HG03571 (cell line): ENCODE results near the gene TMEM245.
"Not testable (repeated sequence)": the region's sequence is repeated elsewhere in the genome, so short reads cannot be mapped to it uniquely, and the experiment has no call there.

Experiments used
- ATAC-seq: cut with Tn5 transposase; IDR thresholded peaks from one replicate; pipeline ENCODE4 v1.9.1; 2021; ENCODE audit not compliant: unreplicated experiment

TMEM245 gene

DNA sequence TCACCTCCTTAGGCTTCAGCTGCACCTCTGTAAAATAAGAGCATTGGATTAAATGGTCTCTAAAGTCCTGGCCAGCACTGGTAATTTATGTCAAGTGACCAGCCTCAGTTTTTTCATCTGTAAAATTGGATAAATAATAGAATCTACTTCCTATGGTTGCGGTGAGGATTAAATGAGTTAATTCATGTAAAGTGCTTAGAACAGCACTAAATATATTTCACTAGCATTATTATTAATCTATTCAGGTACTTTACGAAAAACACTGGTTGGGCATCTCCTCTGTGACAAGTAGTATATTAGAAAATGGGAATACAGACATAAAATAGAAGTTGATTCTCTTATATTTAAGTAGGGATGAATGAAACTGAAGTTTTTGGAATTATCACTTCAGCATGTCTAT lies 13.8 kb upstream of the TMEM245 start:
- ATAC-seq = no peak

DNA sequence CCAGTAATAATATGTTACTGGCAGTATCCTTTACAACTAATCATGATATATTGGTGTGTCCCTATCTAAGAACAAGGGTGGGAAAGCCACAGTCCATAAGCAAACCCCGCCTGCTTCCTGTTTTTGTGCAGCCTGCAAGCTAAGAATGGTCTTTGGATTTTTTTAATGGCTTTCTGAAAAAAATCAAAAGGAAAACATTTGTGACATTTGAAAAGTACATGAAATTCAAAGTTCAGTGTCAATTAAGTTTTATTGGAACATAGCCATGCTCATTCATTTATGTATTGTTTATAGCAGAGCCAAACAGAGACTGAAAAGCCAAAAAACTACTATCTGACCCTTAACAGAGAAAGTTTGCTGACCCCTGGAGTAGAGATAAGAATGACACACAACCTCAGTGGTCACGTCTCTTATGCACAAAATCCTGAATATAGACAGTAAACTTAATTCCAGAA lies 12.8 kb upstream of the TMEM245 start:
- ATAC-seq = no peak

DNA sequence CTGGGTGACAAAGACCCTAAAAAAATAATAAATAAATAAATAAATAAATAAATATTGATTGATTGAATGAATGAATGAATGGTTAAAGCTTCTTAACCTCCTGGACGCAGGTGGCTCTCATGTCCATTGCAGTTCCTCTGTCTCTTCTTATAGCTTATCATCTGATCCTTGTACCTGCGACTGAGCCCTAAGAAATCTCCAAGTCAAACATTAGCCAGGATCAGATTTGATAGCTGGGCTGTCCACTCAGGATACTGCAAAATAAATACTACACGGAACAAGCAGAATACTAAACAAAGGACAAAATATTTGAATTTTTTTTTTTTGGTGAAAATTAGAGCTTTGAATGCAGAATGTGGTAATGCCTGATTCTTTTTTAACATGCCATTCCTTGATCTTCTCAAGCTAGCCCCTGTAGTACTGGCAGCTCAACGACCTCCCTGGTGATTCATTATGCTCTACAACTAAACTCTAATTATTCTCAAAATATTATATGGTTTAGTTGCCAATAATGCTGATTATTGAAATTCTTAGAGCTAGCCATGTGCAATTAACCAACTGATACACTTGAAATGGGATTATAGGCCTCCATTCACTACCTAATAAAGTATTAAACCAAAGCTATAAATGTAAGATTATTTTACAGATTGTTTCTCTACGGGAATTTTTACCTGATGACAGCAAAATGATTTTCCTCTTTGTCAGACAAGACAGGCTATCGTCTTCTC lies 9.9 kb upstream of the TMEM245 start:
- ATAC-seq = no peak

DNA sequence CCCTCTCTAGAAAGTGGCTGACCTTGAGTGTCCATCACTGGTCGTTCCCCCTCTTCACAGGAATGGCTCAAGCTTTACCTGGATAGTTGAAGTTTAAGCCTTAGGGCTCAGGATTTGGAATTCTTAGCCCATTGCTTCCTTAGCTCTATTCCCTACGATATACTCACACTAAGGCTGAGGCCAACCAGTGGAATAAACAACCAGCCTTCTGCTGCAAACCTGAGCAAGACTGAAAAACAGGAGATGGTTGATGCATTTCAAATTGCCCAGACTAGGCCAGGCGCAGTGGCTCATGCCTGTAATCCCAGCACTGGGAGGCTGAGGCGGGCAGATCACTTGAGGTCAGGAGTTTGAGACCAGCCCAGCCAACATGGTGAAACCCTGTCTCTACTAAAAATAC lies 6.9 kb upstream of the TMEM245 start:
- ATAC-seq = not testable (repeated sequence)

DNA sequence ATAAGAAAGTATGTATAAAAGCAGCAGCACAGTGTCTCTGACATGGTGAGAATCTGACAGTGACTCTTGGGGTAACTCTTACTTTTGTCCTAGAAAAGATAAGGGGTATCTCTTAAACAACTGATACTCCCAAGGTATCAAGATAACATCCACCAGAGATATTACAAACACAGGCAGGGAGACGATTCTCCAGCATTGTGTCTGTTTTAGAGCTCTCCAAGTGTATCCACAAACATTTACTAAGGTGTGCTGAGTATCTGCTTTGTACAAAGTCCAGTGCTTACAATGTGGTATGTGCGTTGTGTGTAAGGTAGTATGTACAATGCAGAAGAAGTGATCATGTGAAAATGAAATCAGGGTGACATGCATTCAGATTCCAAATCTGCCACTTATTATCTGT lies 4.4 kb upstream of the TMEM245 start:
- ATAC-seq = no peak

DNA sequence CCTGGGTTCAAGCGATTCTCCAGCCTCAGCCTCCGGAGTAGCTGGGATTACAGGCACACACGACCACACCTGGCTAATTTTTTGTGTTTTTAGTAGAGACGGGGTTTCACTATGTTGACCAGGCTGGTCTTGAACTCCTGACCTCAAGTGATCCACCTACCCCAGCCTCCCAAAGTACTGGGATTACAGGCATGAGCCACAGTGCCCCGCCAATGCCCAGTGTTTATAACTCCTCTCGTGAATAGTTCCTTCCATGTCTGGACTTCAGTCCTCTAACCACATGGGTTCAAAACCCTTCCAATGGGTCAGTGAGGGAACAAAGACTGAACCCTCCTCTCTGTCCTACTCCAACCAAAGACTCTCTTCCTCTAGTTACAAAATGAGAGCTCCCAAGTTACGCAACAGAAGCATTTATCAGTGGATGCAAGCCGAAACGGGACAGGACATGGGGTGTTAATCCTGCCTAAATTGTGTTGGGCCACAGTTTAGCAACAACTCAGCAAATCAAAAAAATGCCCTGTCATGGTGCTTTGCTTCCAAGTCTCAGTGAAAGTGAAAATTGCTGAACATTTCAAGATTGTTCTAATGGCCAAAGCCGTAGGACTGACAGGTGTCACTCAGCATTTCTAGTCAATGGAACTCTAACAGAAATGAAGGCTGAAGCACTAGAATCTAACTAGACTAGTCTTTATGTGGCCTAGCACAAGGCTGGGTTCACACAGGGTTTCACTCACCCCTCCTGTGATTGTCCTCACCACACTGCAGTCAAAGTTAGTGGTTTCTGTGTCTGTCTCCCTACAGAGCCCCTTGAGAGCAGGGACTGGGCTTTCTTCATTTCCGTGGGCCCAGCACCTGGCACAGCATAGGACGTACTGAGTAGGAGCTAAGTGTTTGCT lies 3.2 kb upstream of the TMEM245 start:
- no peak for ATAC-seq

DNA sequence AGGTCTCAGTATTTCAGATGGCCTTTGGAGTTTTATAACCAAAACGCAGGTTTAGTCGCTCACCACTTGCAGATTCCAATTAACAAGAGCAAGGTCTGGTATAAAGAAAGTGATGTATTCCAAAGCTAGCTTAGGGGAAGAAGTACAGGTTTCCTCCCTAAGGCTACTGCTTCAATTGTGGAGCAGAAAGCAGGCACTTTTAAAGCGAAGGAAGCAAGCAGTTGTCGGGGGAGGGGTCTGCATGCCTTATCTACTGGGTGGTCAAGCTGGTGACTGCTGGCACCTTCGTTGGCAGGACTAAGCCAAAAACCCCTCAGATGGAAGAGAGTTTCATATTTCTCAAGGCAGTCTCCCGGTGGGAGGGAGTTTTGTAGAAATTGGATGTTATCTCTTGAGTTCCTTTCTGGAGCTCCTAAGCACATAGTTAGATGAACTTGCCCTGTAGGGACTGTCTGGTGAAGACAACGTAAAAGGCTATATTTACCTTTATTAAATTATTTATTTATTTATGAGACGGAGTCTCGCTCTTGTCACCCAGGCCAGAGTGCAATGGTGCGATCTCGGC lies 1.6 kb upstream of the TMEM245 start:
- no peak for ATAC-seq

DNA sequence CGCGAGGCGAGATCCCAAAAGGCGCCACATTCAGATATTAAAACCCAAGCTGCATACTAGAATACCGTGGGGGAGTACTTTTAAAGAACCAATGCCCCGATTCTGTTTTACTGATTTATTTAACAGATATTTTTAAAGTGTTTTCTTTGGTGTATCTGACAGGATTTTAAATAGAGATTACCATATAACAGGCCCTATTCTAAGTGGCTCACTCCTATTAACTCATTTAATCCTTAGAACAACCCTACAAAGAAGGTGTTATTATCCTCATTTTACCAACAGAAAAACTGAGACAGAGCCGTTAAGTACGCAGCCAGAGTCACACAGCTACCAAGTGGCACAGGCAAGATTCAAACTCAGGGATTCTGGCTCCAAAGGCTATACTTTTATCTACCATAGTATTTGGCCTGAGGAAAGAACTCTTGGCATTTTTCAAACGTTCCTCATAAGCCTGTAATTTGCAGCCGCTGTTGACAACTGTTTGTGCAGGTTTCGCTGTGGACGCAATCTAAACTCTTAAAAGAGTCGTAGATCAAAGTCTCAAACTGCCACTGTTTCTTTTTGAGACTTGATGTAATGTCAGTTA lies 550 bp upstream of the TMEM245 start:
- ATAC-seq = no peak

DNA sequence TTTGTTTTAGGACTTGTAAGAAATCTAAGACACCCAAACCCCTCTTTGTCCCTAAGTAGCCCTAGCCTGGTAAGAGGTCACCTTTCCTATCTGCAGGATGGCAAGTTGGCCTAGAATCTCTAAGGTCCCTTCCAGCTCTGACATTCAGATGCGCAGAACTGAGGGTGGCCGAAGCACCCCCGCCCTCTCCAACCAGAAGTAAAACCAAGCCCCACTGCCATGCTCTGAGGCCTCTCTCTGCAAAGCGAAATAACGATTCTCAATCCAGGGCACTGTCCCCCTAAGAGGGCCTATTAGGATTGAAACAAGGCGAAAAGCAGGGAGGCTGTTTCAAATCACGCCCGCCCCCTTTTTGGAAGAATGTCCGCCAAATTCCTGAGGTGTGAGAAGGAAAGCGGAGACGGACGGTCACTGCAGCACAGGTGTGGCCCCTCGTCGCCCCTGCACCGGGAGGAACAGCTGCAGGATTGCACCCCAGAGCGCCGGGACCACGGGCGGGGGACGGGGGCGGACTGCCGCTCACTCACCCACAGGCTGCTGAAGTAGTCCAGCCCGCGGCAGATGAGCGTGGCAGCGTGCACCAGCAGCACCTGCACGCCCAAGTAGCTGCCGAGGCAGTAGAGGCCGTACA lies 824 bp downstream of the TMEM245 start:
- no peak for ATAC-seq

DNA sequence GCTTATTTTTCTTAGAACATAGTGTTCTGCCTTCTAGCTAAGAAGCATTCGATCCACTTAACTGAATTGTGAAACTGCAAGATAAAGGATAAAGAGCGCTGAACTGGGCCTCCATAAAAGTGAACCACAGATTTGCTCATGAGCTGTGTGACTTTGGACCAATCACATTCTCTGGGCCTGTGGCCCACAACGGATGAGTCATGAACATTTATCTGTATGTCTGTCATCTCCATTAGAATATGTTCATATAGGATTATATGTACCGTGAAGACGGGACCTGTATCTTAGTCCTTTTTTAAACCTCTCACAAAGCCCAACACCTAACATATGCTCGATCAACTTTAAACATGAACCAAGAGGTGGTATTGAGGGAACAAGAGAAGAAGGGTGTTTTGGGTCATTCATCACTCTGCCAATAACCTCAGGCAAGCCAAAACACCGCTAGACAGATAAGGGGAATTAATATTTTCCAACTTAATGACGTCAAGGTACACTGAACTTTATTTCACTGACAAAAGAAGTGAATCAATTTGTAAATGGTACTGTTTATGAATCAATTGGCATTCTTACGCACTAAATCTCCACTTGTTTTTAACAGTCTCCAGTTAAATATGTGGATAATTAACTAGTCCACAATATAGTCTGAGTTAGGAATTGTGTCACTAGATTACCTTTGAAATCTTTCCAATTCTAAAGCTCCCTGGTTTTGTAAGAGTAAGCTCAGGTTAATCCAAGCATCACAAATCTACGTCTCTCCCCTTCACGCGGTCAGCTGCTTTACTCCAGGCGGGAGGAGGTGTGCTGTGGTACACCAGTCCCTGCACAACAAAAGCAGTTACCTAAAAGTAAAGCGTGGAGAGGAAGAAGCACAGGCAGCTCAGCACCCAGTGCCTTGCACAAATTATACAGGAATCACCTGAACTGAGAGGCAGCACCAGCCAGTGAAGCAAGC lies 1.6 kb downstream of the TMEM245 start:
- ATAC-seq = no peak

DNA sequence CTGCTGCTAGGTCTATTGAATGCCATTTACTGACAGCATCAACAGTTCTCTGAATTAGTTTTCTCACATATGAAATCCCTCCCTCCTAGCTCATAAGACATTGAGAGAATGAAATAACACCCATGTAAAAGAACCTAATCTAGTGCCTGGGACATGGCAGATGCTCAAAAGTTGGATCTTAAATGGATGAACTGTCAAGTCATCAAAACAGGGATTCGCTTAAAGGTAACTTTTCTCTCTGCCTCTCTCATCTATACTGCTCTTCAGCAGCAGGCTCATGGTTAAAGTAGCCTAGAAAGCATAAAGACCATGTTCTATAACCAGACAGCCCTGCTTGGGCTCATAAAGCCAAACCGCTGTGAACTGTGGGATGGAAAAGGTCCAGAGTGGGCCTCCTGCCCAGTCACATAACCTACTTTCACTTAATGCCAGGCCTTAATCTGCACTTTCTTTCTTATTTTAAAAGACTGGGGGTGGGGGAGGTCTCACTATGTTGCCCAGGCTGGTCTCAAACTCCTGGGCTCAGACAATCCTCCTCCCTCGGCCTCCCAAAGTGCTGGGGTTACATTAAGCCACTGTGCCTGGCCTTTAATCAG lies 3.7 kb downstream of the TMEM245 start:
- no peak for ATAC-seq

DNA sequence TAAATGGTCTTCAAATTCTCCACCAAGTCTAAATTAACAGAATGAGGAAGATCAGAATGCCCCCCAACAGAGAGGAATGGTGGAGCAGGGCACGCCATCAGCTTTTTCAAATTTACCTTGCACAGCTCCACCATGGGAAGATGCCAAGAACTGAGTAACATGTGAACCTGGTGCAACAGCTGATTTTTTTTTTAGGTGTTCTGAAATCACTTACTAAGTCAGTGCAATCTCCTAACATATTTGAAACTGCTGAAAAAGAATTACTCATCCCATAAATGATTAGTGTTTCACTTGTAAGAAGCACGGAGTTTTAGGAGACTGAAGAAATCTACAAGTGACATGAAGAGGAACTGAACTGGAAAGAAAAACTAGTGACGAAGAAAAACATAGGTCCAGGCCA lies 5.1 kb downstream of the TMEM245 start:
- no peak for ATAC-seq

DNA sequence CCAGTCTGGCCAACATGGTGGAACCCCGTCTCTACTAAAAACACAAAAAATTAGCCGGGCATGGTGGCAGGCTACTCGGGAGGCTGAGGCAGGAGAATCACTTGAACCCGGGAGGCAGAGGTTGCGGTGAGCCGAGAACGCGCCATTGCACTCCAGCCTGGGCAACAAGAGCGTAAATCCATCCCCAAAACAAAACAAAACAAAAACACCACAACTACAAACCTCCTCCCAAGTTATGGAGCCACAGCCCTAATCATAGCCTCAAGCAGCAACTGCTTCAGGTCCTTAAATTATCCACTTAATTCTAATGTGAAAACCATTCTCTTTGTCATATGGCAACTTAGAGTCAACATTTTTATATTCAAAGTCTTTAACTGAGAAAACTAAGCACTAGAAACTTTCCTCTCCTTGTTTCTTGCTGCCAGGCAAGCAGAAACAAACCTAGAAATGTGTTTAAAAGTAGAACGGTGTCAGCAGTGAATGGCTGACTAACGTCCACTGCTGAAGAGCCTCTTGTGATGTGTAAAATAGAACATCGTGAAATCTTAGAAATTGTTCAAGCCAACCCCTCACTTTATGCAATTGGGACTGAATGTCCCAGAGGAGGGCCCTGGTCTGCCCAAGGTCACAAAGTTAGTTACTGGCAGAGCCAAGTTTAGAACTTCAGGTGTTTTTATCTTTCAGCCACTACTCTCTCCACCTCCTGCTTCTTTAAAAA lies 5.7 kb downstream of the TMEM245 start:
- no peak for ATAC-seq

DNA sequence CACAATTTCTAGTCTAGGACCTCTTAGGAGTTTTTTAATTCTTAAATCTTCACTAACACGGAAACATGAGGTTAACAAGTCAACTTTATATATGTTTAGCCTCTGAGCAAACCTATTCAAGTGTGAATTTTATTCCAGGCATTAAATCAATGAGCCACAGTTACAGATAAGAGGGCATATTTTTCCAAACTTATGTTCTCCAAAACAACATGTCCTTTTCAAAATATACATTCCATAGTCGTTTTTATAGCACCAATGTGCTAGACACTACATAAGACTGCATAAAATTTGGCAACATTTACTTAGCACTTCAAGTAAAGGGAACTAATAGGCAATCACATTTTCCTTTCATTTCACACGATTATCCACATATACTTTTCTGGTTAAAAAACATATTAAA lies 6.5 kb downstream of the TMEM245 start:
- no peak for ATAC-seq

DNA sequence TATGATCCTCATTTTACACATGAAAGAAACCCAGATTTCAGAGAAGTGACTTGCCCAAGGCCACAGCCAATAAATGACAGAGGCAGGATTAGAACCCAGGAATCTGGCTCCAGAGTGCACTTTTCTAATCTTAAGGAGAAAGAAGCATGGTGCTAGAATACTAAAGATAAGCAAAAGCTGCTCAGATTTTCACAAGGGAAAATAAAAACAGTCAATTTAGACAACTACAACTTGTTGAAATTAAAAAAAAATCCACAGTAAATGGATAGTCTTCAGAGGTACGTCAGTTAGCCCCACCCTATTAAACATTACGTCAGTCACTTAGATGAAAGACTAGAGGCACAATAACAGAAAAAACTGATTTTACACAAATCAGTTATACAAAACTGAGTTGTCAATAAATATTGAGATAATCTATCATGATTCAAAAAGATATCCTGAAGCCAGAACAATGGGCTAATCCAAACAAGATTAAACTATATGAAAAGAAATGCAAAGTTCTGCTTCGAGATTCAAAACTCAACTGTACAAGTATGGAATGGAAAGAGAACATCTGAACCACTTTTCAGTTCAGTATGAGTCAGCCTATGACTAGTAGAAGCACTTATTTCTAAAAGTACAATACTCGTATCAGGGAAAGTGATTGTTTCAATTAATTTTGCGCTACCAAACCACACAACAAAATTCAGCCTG lies 9.3 kb downstream of the TMEM245 start:
- peak; percentile 56 for ATAC-seq

DNA sequence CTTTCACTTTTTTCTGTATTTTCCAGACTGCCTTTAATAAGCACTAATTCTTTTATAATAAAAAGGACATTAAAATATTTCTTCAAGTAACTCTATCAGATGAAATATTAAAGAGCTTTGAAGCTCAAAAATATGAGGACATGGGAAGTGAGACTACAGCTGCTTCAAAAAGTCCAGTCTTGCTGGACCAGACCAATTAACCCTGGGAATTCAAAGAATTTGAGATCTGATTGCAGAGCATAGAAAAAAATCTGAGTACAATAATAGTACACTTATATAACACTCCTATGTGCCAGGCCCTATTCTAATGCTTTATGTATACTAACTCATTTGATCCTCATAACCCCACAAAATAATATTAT lies 9.8 kb downstream of the TMEM245 start:
- no peak for ATAC-seq

DNA sequence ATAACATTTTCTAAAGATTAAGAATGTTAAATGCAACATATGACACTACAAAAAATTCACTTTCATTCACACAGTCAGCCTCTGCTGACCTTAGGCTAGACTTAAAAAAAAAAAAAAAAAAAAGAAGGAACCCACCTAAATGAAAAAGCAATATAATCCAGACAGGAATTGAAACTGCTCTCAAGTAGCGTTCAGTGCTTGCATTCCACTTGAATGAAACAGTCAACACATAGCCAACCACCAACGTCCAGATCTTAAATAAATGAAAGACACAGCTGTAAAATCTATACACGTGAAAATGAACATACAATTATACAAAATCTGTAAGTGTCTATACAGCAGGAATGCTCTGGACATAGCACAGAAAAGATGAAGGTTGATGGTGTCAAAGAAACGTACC lies 11.4 kb downstream of the TMEM245 start:
- ATAC-seq = no peak
